A673 (cell line): ENCODE measurements around the gene ILF3. TPM values are rescaled to one million over a fixed set of nuclear protein-coding genes. Genes with fewer than 3 reads are reported as not detected.

Source experiments
- BruUV-seq: library from RNA; stranded (reverse); fragments of 400-500 nt; replicated peaks from 2 replicates; lab custom pipeline; 2021; lab: Mats Ljungman, UMichigan
- CTCF ChIA-PET: fragments of 300-600 bp; sonication (Branson Sonifier 250); formaldehyde crosslinking; loops from one replicate; lab custom pipeline; 2022; ENCODE audit warnings: antibody characterized with exemption; lab: Charles Lee
- POLR2A ChIA-PET: fragments of 300-600 bp; sonication (Branson Sonifier 250); formaldehyde crosslinking; loops from one replicate; lab custom pipeline; 2022; ENCODE audit warnings: antibody characterized with exemption; ENCODE audit not compliant: low non-redundant PET; lab: Charles Lee
- DNase-seq: peaks from one replicate; pipeline ENCODE4 v3.0.0-alpha.2; 2015; ENCODE audit warnings: low spot score
- H3K27ac ChIP-seq: fragments of 200-600 bp; sonication (generic); 2 replicates; pipeline ENCODE4 v1.5.1; 2016; ENCODE audit warnings: mixed run types, low read depth, mild to moderate bottlenecking, mixed read lengths, antibody characterized with exemption, low read length; ENCODE audit not compliant: poor library complexity, severe bottlenecking
- H3K27me3 ChIP-seq: fragments of 200-600 bp; sonication (generic); replicated peaks from 2 replicates; pipeline ENCODE4 v1.6.1; 2017; ENCODE audit warnings: mixed run types, low read depth, mild to moderate bottlenecking, mixed read lengths, antibody characterized with exemption, low read length; ENCODE audit not compliant: insufficient read depth, poor library complexity
- H3K36me3 ChIP-seq: fragments of 200-600 bp; sonication (generic); 2 replicates; pipeline ENCODE4 v1.6.1; 2016; ENCODE audit warnings: mixed run types, mild to moderate bottlenecking, mixed read lengths, antibody characterized with exemption, low read length; ENCODE audit not compliant: insufficient read depth, poor library complexity, severe bottlenecking
- H3K4me1 ChIP-seq: fragments of 200-600 bp; sonication (generic); 2 replicates; pipeline ENCODE4 v1.6.1; 2017; ENCODE audit warnings: mixed run types, mild to moderate bottlenecking, mixed read lengths, antibody characterized with exemption, low read length; ENCODE audit not compliant: insufficient read depth, poor library complexity, severe bottlenecking
- H3K4me3 ChIP-seq: fragments of 200-600 bp; sonication (generic); 2 replicates; pipeline ENCODE4 v1.5.1; 2016; ENCODE audit warnings: low read depth, mixed run types, mild to moderate bottlenecking, mixed read lengths, low read length; ENCODE audit not compliant: poor library complexity, severe bottlenecking
- H3K9me3 ChIP-seq: fragments of 200-600 bp; sonication (generic); 2 replicates; pipeline ENCODE4 v1.6.1; 2016; ENCODE audit warnings: mixed run types, low read depth, mild to moderate bottlenecking, mixed read lengths, antibody characterized with exemption, low read length; ENCODE audit not compliant: poor library complexity, severe bottlenecking
- EZH2 ChIP-seq: fragments of 200-600 bp; sonication (generic); IDR thresholded peaks from 2 replicates; pipeline ENCODE4 v1.6.1; 2017; ENCODE audit warnings: borderline replicate concordance, low read depth, mild to moderate bottlenecking, mixed read lengths, antibody characterized with exemption, low read length; ENCODE audit not compliant: poor library complexity, severe bottlenecking
- intact Hi-C: fragments of 100-400 bp; cut with micrococcal nuclease; formaldehyde crosslinking; loops from one replicate; pipeline ENCODE4 v1.10.0; 2022; ENCODE audit not compliant: unreplicated experiment
- total RNA-seq: library from RNA; stranded (reverse); gene quantifications from 2 replicates; pipeline ENCODE4 v1.2.3, GENCODE V29; 2021
- TF ChIP-seq, protein P1 (sequence below): fragments of 300-800, 200-600 bp; sonication (generic); conservative IDR thresholded peaks from 2 replicates; pipeline ENCODE4 v1.5.1; 2017; ENCODE audit warnings: low read depth, mild to moderate bottlenecking, antibody characterized with exemption, low read length, moderate library complexity, mixed read lengths

The ILF3 gene
- total RNA-seq, 1 experiment from 2014 or later: 683 TPM

DNA sequence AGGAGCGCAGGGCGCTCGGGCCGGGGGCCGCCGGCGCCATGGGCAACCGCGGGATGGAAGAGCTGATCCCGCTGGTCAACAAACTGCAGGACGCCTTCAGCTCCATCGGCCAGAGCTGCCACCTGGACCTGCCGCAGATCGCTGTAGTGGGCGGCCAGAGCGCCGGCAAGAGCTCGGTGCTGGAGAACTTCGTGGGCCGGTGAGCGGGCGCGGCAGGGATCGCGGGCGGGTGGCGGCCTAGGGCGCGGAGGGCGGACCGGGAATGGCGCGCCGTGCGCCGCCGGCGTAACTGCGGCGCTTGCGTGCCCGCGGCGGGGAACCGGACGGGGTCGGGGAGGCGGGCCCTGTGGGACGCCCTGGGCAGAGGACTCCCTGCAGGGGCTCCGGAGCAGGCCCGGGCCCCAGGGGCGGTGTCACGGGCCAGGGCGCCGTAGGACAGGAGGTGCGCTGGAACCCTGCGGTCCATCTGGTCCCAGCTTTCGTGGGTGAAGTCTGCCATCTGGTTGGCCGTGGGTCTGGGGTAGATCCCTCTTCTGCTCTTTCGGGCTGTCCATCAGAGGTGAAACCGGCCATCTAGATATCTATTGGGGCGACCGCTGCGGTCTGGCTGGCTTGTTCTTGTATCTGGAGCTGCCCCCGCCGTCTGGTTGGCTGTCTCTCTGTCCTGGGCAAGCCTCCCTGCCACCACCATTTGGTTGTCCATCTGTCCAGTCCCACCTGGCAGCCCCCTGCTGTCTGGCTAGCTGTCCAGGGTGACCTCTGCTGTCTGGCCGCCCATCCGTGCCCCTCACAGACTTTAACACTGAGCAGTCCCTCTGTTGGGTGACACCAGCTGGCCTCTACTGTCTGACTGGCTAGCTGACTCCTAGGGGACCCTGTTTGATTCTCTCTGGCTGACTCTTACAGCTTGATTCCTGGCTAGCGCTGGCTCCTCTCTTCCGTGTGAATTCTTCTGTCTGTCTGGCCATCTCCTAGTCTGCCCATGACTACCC is 64.4 kb downstream of the ILF3 start:
- CTCF ChIA-PET: interaction anchor here (0.5 to 3.0 kb wide), 14 partner anchors 17 to 352 kb away, joined by 3 to 46 read pairs (median 4); partner anchors contain the start of genes CARM1, QTRT1 and TMED1
- intact Hi-C loops: loop anchor here (5.0 kb wide), 2 partner anchors 39 to 119 kb away; partner anchors contain the start of gene TMED1
- POLR2A ChIA-PET: interaction anchor here (0.7 kb wide), 1 partner anchor 224 kb away, joined by 3 read pairs; no protein-coding TSS in a partner anchor
- H3K4me1 ChIP-seq: peaks cover 4% of the 10 kb centered on the region
- BruUV-seq: no TSS peak
- peaks cover under 1% of the 10 kb centered on the region for H3K36me3 ChIP-seq
- H3K9me3 ChIP-seq: no peaks in the 10 kb centered on the region
- DNase-seq: peak; percentile 61
- peak overlapping the region; percentile 85 for H3K27ac ChIP-seq
- H3K4me3 ChIP-seq: peak overlapping the region; percentile 95
- TF ChIP-seq, protein P1, sequence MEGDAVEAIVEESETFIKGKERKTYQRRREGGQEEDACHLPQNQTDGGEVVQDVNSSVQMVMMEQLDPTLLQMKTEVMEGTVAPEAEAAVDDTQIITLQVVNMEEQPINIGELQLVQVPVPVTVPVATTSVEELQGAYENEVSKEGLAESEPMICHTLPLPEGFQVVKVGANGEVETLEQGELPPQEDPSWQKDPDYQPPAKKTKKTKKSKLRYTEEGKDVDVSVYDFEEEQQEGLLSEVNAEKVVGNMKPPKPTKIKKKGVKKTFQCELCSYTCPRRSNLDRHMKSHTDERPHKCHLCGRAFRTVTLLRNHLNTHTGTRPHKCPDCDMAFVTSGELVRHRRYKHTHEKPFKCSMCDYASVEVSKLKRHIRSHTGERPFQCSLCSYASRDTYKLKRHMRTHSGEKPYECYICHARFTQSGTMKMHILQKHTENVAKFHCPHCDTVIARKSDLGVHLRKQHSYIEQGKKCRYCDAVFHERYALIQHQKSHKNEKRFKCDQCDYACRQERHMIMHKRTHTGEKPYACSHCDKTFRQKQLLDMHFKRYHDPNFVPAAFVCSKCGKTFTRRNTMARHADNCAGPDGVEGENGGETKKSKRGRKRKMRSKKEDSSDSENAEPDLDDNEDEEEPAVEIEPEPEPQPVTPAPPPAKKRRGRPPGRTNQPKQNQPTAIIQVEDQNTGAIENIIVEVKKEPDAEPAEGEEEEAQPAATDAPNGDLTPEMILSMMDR: no peak
- TF ChIP-seq EZH2: no peak
- no peaks in the 10 kb centered on the region for H3K27me3 ChIP-seq

- Histone ChIP-seq H3K27me3 (no peaks in the 10 kb centered on the region), H3K4me1 (peaks cover 7% of the 10 kb centered on the region), H3K9me3 (no peaks in the 10 kb centered on the region), H3K36me3 (no peaks in the 10 kb centered on the region), H3K4me3 (peak overlapping the region; percentile 95), H3K27ac (peak overlapping the region; percentile 85)
- intact Hi-C loops: loop anchor here (5.0 kb wide), 2 partner anchors 38 to 118 kb away; partner anchors contain the start of gene TMED1
- CTCF ChIA-PET: interaction anchor here (0.9 to 3.0 kb wide), 2 partner anchors 9 to 146 kb away, joined by 5 to 46 read pairs; no protein-coding TSS in a partner anchor
- DNase-seq: no peak
- TSS peak; percentile 23 for BruUV-seq
- TF ChIP-seq, protein P1: no peak
- TF ChIP-seq EZH2: no peak
- POLR2A ChIA-PET: no interaction called here
Observed at GRCh38 chr19:10719466-10719961, 65.4 kb downstream of the ILF3 start.

GRCh38 chr19:10720607-10721125 is 66.5 kb downstream of the ILF3 start:
- TF ChIP-seq, protein P1: no peak
- TF ChIP-seq EZH2: no peak
- Histone ChIP-seq H3K27ac (no peak overlapping the region), H3K27me3 (no peaks in the 10 kb centered on the region), H3K4me1 (peaks cover 10% of the 10 kb centered on the region), H3K9me3 (no peaks in the 10 kb centered on the region), H3K4me3 (no peak overlapping the region), H3K36me3 (no peaks in the 10 kb centered on the region)
- POLR2A ChIA-PET: no interaction called here
- no peak for DNase-seq
- intact Hi-C loops: no loop called here
- CTCF ChIA-PET: no interaction called here
- BruUV-seq: no TSS peak
